GM12872 (cell line): ENCODE results near the gene KCNMB2.

Source experiments
- CTCF ChIP-seq: IDR thresholded peaks from 3 replicates; pipeline ENCODE4 v1.5.1; 2011; ENCODE audit warnings: low read depth, mild to moderate bottlenecking, low read length, moderate library complexity; ENCODE audit not compliant: insufficient read depth

The KCNMB2 gene

GRCh38 chr3:178802259-178802658 lies 266.0 kb downstream of the KCNMB2 start:
- TF ChIP-seq CTCF, result no peak

- no peak for TF ChIP-seq CTCF
These were observed 266.9 kb downstream of the KCNMB2 start for GRCh38 chr3:178802993-178803693.

- no peak for TF ChIP-seq CTCF
These were observed 268.4 kb downstream of the KCNMB2 start for GRCh38 chr3:178804606-178805005.

- TF ChIP-seq CTCF, result no peak
These were observed 269.5 kb downstream of the KCNMB2 start for GRCh38 chr3:178805741-178806140.

- TF ChIP-seq CTCF, result no peak
These were observed 270.4 kb downstream of the KCNMB2 start for GRCh38 chr3:178806651-178807050.

GRCh38 chr3:178807694-178808093 lies 271.5 kb downstream of the KCNMB2 start:
- TF ChIP-seq CTCF, result no peak

GRCh38 chr3:178808748-178809147 lies 272.5 kb downstream of the KCNMB2 start:
- TF ChIP-seq CTCF, result no peak

- no peak for TF ChIP-seq CTCF
These were observed 273.9 kb downstream of the KCNMB2 start for GRCh38 chr3:178810181-178810580.
